Keratinocyte (primary cell): ENCODE measurements around the gene SC5D. TPM values are rescaled to one million over a fixed set of nuclear protein-coding genes. Genes with fewer than 3 reads are reported as not detected.

Experiments
- DNase-seq: peaks from one replicate; pipeline ENCODE4 v3.0.0-alpha.2; 2011; ENCODE audit warnings: low read depth, missing footprints, low spot score
- FAIRE-seq: peaks from 2 replicates; lab custom pipeline; 2011; peaks lifted over from hg19 to GRCh38; lab: Jason Lieb, UNC
- H2AFZ ChIP-seq: 2 replicates; pipeline ENCODE4 v1.6.0; 2012; ENCODE audit warnings: low read length, control low read depth, inconsistent platforms; ENCODE audit not compliant: control insufficient read depth
- H3K27ac ChIP-seq: 2 replicates; pipeline ENCODE4 v1.5.1; 2011; ENCODE audit warnings: low read length; ENCODE audit not compliant: control insufficient read depth, insufficient read depth
- H3K27me3 ChIP-seq: 3 replicates; pipeline ENCODE4 v1.6.0; 2011; ENCODE audit warnings: low read length; ENCODE audit not compliant: control insufficient read depth, insufficient read depth; ENCODE audit errors: extremely low read depth
- H3K36me3 ChIP-seq, 2 experiments: 2 replicates in 1 of 2; 3 replicates in 1 of 2; pipeline ENCODE4 v1.5.1; 2011; ENCODE audit warnings: low read length in 2 of 2, mild to moderate bottlenecking in 1 of 2; ENCODE audit not compliant: control insufficient read depth in 2 of 2, insufficient read depth in 2 of 2; ENCODE audit errors: extremely low read depth in 1 of 2
- H3K4me1 ChIP-seq: 3 replicates; pipeline ENCODE4 v1.5.1; 2011; ENCODE audit warnings: low read length; ENCODE audit not compliant: control insufficient read depth, insufficient read depth; ENCODE audit errors: extremely low read depth
- H3K4me2 ChIP-seq: 3 replicates; pipeline ENCODE4 v1.6.0; 2011; ENCODE audit warnings: low read depth, low read length; ENCODE audit not compliant: control insufficient read depth, insufficient read depth; ENCODE audit errors: extremely low read depth
- H3K4me3 ChIP-seq, 3 experiments: fragments of 200-600 bp in 1 of 3; sonication (generic) in 1 of 3; 2 replicates in 2 of 3; 3 replicates in 1 of 3; pipeline ENCODE4 v1.5.1; 2011 to 2016; ENCODE audit warnings: low read length in 3 of 3, mild to moderate bottlenecking in 3 of 3, control low read depth in 2 of 3, inconsistent platforms in 1 of 3, low read depth in 1 of 3, mixed read lengths in 1 of 3, mixed run types in 1 of 3, moderate library complexity in 1 of 3; ENCODE audit not compliant: control insufficient read depth in 2 of 3, insufficient read depth in 2 of 3; ENCODE audit errors: extremely low read depth in 1 of 3
- H3K79me2 ChIP-seq: 2 replicates; pipeline ENCODE4 v1.6.0; 2012; ENCODE audit warnings: low read length; ENCODE audit not compliant: control insufficient read depth, insufficient read depth
- H3K9ac ChIP-seq: 3 replicates; pipeline ENCODE4 v1.6.0; 2011; ENCODE audit warnings: low read length; ENCODE audit not compliant: control insufficient read depth, insufficient read depth; ENCODE audit errors: extremely low read depth
- H3K9me1 ChIP-seq: 3 replicates; pipeline ENCODE4 v1.6.0; 2011; ENCODE audit warnings: low read length; ENCODE audit not compliant: control insufficient read depth, insufficient read depth; ENCODE audit errors: extremely low read depth
- H3K9me3 ChIP-seq: 2 replicates; pipeline ENCODE4 v1.5.1; 2012; ENCODE audit warnings: low read depth, low read length; ENCODE audit not compliant: control insufficient read depth
- H4K20me1 ChIP-seq: 3 replicates; pipeline ENCODE4 v1.6.0; 2011; ENCODE audit warnings: low read length; ENCODE audit not compliant: control insufficient read depth, insufficient read depth; ENCODE audit errors: extremely low read depth
- EZH2 ChIP-seq: IDR thresholded peaks from one replicate; pipeline ENCODE4 v1.6.1; 2012; ENCODE audit warnings: inconsistent platforms, mild to moderate bottlenecking, low read length, moderate library complexity
- dilution Hi-C: fragments of 300-500 bp; cut with MboI; formaldehyde crosslinking; loops from one replicate; pipeline ENCODE4 v1.7.0; 2020; ENCODE audit warnings: low sequenced_read_pairs; ENCODE audit not compliant: extremely low pct_ligation_motif_present
- polyA plus RNA-seq, 5 experiments: library from polyadenylated mRNA; depleted of rRNA in 3 of 5; stranded (reverse) in 3 of 5; stranded (forward) in 1 of 5; unstranded in 1 of 5; fragments of >200 nt; gene quantifications; 1 replicate in 1 of 5; 2 replicates in 3 of 5; 3 replicates in 1 of 5; pipeline versions ENCODE4 v1.2.1 to v1.2.3, GENCODE V29; 2011 to 2012; ENCODE audit warnings: missing spikeins in 2 of 5, low read depth in 1 of 5, low replicate concordance in 1 of 5
- TF ChIP-seq, protein P1 (sequence below), 3 experiments: IDR thresholded peaks in 1 of 3; conservative IDR thresholded peaks in 1 of 3; optimal IDR thresholded peaks in 1 of 3; 2 replicates in 2 of 3; 3 replicates in 1 of 3; pipeline versions ENCODE3 to v1.5.1; 2011; ENCODE audit warnings: low read length in 3 of 3, mild to moderate bottlenecking in 3 of 3, moderate library complexity in 2 of 3, control low read depth in 1 of 3, inconsistent platforms in 1 of 3; ENCODE audit not compliant: insufficient read depth in 2 of 3; ENCODE audit errors: extremely low read depth in 1 of 3

The SC5D gene
- polyA plus RNA-seq, 1 donor (not counting 4 experiments of a cell fraction or from before 2014, with no cell fraction given): 273 TPM

DNA sequence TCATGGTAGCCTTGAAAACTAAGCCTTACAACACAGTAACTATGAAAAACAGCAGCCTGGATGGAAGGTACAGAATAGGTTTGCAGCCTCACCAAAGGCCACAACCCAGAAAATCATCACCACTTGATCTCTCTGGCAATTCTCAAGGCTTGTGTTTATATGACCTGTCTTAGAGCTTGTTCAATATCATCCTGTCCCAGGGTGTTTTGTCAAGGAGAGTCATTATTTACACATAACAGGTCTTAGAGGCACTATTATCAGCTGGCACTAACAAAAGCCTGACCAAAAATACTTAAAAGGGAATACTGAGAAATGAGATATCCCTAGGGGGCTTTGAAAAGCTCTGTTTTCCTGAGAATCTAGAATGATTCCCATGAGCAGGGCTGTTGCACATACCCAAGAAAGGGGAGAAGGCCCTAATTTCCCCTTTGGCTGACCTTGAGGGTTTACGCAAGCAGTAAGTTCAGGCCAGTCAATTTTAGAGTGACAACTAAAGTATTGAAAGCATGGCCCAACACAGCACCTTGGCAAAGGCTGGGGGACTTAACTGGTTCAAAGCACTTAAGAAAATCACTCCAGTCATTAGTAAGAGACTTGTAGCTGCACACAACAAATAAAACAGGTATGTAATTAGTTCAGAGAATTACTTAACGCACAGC lies 7.9 kb downstream of the SC5D start:
- dilution Hi-C loops: no loop called here
- FAIRE-seq: no peak
- peaks cover 17% of the 10 kb centered on the region for H3K4me1 ChIP-seq
- DNase-seq: no peak
- H3K9me3 ChIP-seq: no peaks in the 10 kb centered on the region
- TF ChIP-seq, protein P1, sequence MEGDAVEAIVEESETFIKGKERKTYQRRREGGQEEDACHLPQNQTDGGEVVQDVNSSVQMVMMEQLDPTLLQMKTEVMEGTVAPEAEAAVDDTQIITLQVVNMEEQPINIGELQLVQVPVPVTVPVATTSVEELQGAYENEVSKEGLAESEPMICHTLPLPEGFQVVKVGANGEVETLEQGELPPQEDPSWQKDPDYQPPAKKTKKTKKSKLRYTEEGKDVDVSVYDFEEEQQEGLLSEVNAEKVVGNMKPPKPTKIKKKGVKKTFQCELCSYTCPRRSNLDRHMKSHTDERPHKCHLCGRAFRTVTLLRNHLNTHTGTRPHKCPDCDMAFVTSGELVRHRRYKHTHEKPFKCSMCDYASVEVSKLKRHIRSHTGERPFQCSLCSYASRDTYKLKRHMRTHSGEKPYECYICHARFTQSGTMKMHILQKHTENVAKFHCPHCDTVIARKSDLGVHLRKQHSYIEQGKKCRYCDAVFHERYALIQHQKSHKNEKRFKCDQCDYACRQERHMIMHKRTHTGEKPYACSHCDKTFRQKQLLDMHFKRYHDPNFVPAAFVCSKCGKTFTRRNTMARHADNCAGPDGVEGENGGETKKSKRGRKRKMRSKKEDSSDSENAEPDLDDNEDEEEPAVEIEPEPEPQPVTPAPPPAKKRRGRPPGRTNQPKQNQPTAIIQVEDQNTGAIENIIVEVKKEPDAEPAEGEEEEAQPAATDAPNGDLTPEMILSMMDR (optimal IDR thresholded peaks at IDR 0.05 in 1 of 3, IDR thresholded peaks at IDR 0.05 in 1 of 3, conservative IDR thresholded peaks at IDR 0.05 in 1 of 3; ENCODE audit: extremely low read depth in 1 of 3, insufficient read depth in 2 of 3, low read length in 3 of 3): no peak
- H4K20me1 ChIP-seq: peaks cover 3% of the 10 kb centered on the region
- no peak overlapping the region for H3K9ac ChIP-seq
- peaks cover 3 to 29% of the 10 kb centered on the region in 2 experiments for H3K36me3 ChIP-seq
- H3K4me2 ChIP-seq: no peak overlapping the region
- H3K9me1 ChIP-seq: no peaks in the 10 kb centered on the region
- no peak overlapping the region for H2AFZ ChIP-seq
- peak overlapping the region; percentile 3 for H3K27ac ChIP-seq
- peaks cover 76% of the 10 kb centered on the region for H3K79me2 ChIP-seq
- H3K27me3 ChIP-seq: no peaks in the 10 kb centered on the region
- H3K4me3 ChIP-seq: no peak overlapping the region

DNA sequence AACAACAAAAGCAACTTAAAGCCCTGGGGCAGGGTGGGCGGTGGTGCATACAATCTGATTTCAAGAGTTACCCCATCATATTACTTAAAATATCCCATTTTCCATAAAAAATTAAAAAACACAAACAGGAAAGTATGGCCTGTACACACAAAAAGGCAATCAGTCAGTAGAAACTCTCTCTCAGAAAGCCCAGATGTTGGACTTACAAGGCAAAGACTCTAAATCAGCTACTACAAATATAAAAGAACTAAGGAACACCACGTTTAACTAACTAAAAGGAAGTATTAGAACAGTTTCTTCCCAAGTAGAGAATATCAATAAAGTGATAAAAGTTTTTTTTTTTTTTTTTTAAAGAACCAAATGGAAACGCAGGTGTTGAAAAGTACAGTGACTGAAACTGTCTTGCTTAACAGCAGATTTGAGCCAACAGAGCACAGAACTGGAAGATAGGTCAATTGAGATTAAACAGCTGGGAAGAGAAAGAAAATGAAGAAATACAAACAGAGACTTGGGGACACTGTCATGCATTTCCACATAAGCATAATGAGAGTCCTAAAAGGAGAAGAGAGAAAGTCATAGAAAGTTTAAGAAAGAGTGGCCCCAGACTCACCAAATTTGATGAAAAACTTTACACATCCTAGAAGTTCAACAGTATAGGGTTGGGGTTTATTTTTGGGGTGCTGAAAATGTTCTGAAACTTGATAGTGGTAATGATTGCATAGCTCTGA lies 8.6 kb downstream of the SC5D start:
- H3K4me1 ChIP-seq: peaks cover 15% of the 10 kb centered on the region
- no peak overlapping the region for H3K4me2 ChIP-seq
- H3K9ac ChIP-seq: no peak overlapping the region
- DNase-seq: no peak
- no peak overlapping the region for H3K27ac ChIP-seq
- FAIRE-seq: no peak
- H3K9me1 ChIP-seq: no peaks in the 10 kb centered on the region
- H2AFZ ChIP-seq: no peak overlapping the region
- no peak overlapping the region for H3K4me3 ChIP-seq
- TF ChIP-seq, protein P1 (optimal IDR thresholded peaks at IDR 0.05 in 1 of 3, IDR thresholded peaks at IDR 0.05 in 1 of 3, conservative IDR thresholded peaks at IDR 0.05 in 1 of 3; ENCODE audit: extremely low read depth in 1 of 3, insufficient read depth in 2 of 3, low read length in 3 of 3): no peak
- TF ChIP-seq EZH2: no peak
- H3K79me2 ChIP-seq: peaks cover 69% of the 10 kb centered on the region
- peaks cover 3% of the 10 kb centered on the region for H4K20me1 ChIP-seq
- H3K36me3 ChIP-seq: peaks cover 3 to 27% of the 10 kb centered on the region in 2 experiments
- no peaks in the 10 kb centered on the region for H3K27me3 ChIP-seq
- dilution Hi-C loops: no loop called here
- H3K9me3 ChIP-seq: no peaks in the 10 kb centered on the region
